ENCODE results near the gene SLC1A3. TPM values are rescaled to one million over a fixed set of nuclear protein-coding genes. Genes with fewer than 3 reads are reported as not detected.

Gene SLC1A3
- polyA plus RNA-seq, 6 donors from 2014 or later = 0.07 TPM; not detected in 5

DNA sequence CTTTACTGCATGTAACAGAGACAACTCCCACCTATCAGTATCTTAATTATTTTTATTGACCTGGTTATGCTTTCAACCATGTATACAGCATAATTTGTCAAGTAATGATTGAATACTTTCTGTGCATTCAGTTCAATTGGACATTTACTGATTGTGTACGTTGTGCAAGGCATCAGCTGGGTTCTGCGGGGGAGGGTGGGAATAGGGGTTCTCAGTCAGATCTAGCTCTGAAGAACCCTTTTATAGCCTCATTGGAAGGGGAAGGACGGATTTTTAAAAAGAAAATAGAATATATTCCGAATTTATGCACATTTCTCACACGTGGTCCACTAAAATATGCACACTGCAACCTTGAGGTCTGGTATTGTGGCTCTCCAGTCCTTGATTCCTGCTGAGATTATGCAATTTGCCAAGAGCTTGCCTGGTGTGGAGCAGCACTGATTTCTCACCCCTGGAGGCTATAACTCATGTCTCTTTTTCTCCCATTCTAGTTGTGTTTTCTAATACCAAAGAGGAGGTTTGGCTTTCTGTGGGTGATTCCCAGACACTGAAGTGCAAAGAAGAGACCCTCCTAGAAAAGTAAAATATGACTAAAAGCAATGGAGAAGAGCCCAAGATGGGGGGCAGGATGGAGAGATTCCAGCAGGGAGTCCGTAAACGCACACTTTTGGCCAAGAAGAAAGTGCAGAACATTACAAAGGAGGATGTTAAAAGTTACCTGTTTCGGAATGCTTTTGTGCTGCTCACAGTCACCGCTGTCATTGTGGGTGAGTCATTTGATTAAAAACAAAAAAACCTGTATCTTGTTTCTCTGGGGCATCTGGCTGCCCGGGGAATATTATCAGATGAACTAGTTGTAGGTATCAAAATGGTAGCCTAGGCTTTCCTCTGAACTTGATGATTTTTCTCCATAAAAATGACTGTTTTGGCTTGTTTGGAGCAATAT lies 1.7 kb downstream of the SLC1A3 start:
- ATAC-seq (ENCODE audit: low read depth in 2 of 2) (no peak), DNase-seq (no peak)
- H3K36me3 Mint-ChIP-seq = peaks cover 0 to 8% of the 10 kb centered on the region in 2 donors
- H3K9me3 Mint-ChIP-seq = peaks cover 0 to 10% (median 3%) of the 10 kb centered on the region in 7 donors
- peaks cover 12 to 14% (median 14%) of the 10 kb centered on the region in 3 donors for H3K4me1 Mint-ChIP-seq
- H3K27me3 Mint-ChIP-seq = peaks cover 31 to 56% (median 52%) of the 10 kb centered on the region in 3 donors
- H3K27ac Mint-ChIP-seq = no peak overlapping the region
- H3K4me3 Mint-ChIP-seq = no peak overlapping the region

DNA sequence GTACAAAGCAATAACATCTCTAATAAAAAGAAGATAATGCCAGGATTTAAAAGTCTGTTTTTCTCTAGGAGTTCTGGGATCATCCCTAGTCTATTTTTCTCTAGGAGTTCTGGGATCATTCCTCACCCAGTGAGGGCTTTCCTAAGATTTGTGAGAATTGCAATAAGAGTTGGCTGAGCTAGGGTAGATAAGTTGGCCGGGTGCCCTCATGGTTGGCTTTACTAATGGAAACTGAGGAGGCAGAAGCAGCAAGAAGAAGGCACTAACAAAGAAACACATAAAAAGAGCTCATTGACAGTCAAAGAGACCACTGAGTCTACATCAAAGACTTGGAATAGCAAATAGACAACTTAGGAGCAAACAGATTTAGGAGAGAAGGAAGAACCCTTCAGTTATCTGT lies 4.2 kb downstream of the SLC1A3 start:
- Mint-ChIP-seq H3K27ac (no peak overlapping the region), H3K4me3 (no peak overlapping the region), H3K4me1 (peaks cover 12 to 14% (median 14%) of the 10 kb centered on the region in 3 donors), H3K36me3 (peaks cover 0 to 8% of the 10 kb centered on the region in 2 donors), H3K9me3 (peaks cover 0 to 10% (median 3%) of the 10 kb centered on the region in 7 donors), H3K27me3 (peaks cover 27 to 42% (median 32%) of the 10 kb centered on the region in 3 donors)
- DNase-seq (no peak), ATAC-seq (ENCODE audit: low read depth in 2 of 2) (no peak)

DNA sequence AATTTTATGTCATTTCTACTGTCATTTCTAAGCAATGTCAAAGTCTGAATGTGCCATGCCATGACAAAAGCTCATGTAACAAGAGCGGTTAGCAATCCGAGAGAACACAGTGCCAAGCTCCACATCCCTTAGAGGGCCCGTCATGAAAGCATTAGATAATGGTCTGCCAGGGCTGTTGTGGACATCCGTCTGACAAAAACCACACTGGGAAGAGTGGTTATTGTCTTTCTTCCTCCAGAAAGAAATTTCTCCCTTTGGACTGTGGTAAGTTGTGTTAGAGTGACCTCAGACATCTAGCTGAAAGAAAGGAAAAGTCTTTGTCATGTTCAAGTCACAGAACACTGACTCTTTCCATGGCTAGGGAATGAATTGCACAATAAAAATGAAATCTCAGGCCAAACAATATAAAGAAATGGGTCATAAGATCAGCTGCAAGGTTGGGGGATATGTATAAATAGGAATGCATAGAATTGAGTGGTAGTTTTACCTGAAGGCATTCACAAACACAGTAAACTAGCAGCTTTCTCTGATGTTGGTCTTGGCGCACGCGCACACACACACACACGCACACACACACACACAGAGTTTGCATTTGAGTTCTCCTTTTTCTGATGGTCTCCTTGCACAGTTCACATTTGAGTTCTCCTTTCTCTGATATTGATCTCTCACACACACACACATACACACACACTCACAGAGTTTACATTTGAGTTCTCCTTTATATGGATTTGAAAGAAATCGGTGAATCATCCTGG lies 5.3 kb downstream of the SLC1A3 start:
- DNase-seq = no peak
- H3K27ac Mint-ChIP-seq = no peak overlapping the region
- H3K4me1 Mint-ChIP-seq = peaks cover 7% of the 10 kb centered on the region in 3 donors
- peaks cover 0 to 10% (median 3%) of the 10 kb centered on the region in 7 donors for H3K9me3 Mint-ChIP-seq
- no peak for ATAC-seq (ENCODE audit: low read depth in 2 of 2)
- peaks cover 0 to 8% of the 10 kb centered on the region in 2 donors for H3K36me3 Mint-ChIP-seq
- H3K27me3 Mint-ChIP-seq = peaks cover 17 to 34% (median 25%) of the 10 kb centered on the region in 3 donors
- no peak overlapping the region for H3K4me3 Mint-ChIP-seq

DNA sequence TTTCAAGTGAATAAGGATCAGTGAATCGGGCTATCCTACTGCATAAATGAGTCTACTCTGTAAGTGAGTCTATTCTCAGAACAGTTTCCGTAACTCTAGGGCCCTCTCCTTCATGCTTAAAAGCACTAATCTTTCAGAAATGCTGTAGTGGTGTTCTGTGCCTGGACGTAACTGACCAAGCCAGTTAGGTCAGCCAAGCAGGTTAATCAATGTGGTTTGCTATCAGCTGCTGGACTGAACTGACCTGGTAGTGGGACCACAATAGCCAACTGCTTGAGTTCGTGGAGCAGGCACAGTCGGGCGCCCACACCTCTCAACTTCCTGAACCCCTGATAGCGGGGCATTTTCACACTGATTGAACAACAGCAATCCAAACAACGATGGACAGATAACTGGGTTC lies 6.8 kb downstream of the SLC1A3 start:
- Mint-ChIP-seq H3K4me3 (no peak overlapping the region), H3K27ac (peak overlapping the region in 1 of 6 donors; percentile 28), H3K4me1 (no peaks in the 10 kb centered on the region), H3K36me3 (peaks cover 0 to 8% of the 10 kb centered on the region in 2 donors), H3K9me3 (peaks cover 0 to 10% (median 3%) of the 10 kb centered on the region in 7 donors), H3K27me3 (peaks cover 15 to 23% (median 15%) of the 10 kb centered on the region in 3 donors)
- DNase-seq = no peak
- no peak for ATAC-seq (ENCODE audit: low read depth in 2 of 2)

DNA sequence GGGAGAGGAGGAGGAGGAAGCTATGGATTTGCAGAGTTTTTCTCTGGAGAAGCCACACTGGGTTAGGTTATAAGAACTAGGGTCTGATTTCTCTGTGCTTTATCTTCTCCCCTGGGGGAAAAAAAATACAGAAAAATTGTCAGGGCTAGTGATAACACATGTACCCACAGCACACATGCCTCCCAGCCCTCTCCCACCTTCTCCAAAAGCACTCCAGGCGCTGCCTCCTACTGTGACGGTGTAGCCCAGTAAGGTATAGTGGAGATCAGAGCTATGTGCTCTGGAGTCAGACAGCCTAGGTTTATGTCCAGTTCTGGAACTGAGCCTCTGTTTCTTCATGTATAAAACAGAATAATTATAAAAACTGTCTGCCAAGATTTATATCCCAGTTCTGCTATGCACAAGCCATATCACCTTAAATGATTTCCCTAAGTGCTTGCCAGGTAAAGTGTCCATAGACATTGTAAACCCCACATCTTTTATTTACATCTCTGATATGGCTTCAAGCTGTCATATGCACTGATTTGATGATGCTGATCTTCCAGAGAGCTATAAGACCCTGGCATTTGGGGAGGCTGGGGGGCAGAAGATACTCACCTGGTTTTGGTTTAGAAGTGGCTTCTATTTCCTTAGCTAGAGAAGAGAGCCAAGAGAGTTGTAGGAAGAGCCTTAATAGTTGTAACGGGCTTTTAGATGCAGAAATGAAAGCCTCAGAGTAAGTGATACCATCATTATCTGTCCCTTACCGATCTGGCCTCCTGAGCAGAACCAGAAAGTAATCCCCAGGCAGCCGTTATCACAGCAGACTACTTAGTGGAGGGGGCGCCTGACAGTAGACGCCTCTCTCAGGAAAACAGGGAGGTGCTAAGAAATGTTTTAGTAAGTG lies 7.6 kb downstream of the SLC1A3 start:
- Mint-ChIP-seq H3K27me3 (peaks cover 12 to 19% (median 15%) of the 10 kb centered on the region in 3 donors), H3K36me3 (peaks cover 0 to 8% of the 10 kb centered on the region in 2 donors), H3K4me3 (no peak overlapping the region), H3K27ac (no peak overlapping the region), H3K9me3 (peaks cover 0 to 10% (median 3%) of the 10 kb centered on the region in 7 donors), H3K4me1 (no peaks in the 10 kb centered on the region)
- ATAC-seq (ENCODE audit: low read depth in 2 of 2) (no peak), DNase-seq (no peak)

DNA sequence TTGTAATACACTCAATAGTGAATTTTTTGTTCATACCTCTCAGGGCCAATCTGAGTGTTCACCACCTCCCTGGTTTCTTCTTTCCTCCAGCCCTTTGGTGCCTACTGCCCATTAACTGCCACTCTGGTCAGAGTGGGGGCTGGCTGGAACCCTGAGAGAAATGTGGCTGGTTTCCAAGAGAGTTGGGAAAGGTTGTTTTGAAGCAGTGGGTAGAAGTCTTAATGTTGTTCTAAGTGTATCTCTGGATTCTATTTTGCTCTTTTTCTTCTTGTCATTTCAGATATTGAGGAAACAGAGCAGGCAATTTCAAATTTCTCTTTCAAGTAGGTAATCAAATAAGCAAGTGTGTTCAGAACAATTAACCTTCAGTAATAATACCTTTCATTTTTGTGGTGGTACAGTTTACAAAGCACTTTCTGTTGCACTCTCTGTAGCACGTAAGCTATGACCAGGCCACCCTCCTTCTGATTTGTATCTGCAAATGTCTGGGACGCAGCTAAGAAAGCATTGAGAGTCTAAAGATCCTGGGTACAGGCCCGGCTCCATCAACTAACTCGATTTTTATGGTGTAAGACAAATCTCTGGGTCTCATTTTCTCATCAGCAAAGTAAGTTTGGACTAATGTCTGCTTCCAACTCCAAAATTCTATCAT lies 8.4 kb downstream of the SLC1A3 start:
- H3K9me3 Mint-ChIP-seq = peaks cover 0 to 10% (median 3%) of the 10 kb centered on the region in 7 donors
- no peak overlapping the region for H3K27ac Mint-ChIP-seq
- no peak for ATAC-seq (ENCODE audit: low read depth in 2 of 2)
- DNase-seq = no peak
- H3K36me3 Mint-ChIP-seq = peaks cover 0 to 8% of the 10 kb centered on the region in 2 donors
- H3K27me3 Mint-ChIP-seq = peaks cover 10 to 19% (median 12%) of the 10 kb centered on the region in 3 donors
- H3K4me3 Mint-ChIP-seq = no peak overlapping the region
- no peaks in the 10 kb centered on the region for H3K4me1 Mint-ChIP-seq

DNA sequence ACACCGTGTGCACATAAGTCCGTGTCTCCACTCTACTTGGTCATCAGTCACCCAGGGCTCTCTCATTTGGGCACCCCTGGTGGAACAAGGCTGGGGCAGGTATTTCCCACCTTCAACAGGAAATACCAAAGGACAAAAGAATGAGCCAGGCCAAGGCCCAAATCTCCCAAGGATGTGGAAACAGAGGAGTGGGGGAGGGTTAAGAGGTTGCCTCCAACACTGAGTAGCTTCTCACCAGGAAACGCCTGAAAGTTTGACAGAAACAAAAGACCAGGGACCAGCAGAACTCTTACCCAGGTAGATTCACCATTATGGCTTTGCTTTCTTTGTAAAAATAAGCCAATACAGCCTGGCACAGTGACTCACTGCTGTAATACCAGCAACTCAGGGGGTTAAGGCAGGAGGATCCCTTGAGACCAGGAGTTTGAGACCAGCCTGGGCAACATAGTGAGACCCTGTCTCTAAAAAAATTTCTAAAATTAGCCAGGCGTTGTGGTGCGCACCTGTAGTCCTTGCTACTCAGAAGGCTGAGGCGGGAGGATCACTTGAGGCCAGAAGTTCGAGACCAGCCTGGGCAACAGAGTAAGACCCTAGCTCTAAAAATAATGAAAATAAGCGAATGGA lies 12.7 kb downstream of the SLC1A3 start:
- DNase-seq = no peak
- Mint-ChIP-seq H3K4me1 (peaks cover 0 to 5% (median 0%) of the 10 kb centered on the region in 3 donors), H3K36me3 (no peaks in the 10 kb centered on the region), H3K9me3 (peaks cover 0 to 3% (median 0%) of the 10 kb centered on the region in 7 donors), H3K27me3 (peaks cover 4 to 14% (median 14%) of the 10 kb centered on the region in 3 donors), H3K4me3 (no peak overlapping the region), H3K27ac (peak overlapping the region in 1 of 6 donors; percentile 52)
- no peak for ATAC-seq (ENCODE audit: low read depth in 2 of 2)

DNA sequence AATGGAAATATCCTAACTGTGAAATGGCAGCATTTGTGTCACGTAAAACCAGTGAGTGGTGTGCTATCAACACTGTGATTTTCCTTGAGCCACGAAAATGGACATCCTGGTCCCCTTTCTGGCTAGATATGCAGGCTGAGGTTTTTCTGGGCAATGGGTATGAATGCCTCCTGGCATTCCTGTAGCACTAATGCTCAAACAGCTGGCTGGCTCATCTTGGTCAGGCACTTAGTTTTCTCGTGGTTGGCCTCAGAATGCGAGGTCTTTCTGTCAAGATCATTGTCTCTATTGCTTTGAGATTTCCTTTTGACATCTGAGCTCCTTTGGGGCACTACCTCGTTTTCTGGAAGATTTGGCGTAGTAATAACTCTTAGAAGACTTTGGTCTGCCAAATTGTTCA lies 15.6 kb downstream of the SLC1A3 start:
- peaks cover 0 to 7% (median 0%) of the 10 kb centered on the region in 3 donors for H3K4me1 Mint-ChIP-seq
- H3K4me3 Mint-ChIP-seq = no peak overlapping the region
- H3K36me3 Mint-ChIP-seq = no peaks in the 10 kb centered on the region
- peaks cover 0 to 3% (median 0%) of the 10 kb centered on the region in 7 donors for H3K9me3 Mint-ChIP-seq
- no peak overlapping the region for H3K27ac Mint-ChIP-seq
- no peak for ATAC-seq (ENCODE audit: low read depth in 2 of 2)
- peaks cover 14 to 18% (median 15%) of the 10 kb centered on the region in 3 donors for H3K27me3 Mint-ChIP-seq
- no peak for DNase-seq

DNA sequence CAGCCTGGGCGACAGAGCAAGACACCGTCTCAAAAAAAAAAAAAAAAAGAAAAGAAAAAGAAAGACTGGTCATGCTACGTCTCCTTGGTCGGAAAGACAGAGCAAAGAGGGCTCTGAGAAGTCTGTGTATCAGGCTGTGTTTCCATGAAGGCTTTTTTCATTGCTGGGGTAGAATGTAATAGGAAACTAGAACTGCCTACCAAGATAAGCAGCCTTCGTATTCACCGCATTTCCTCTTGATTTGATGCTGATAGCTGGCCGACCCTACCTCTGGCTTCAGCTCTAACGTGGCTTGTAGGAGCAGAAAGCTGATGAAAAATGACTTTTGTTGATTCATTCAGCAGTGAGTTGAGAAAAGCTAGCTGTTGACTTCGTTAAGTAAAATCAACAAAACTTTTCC lies 17.4 kb downstream of the SLC1A3 start:
- Mint-ChIP-seq H3K36me3 (no peaks in the 10 kb centered on the region), H3K4me1 (peaks cover 0 to 7% (median 0%) of the 10 kb centered on the region in 3 donors), H3K4me3 (peak overlapping the region in 1 of 8 donors; percentile 45), H3K27me3 (peaks cover 14 to 18% (median 15%) of the 10 kb centered on the region in 3 donors), H3K27ac (no peak overlapping the region), H3K9me3 (peaks cover 0 to 3% (median 0%) of the 10 kb centered on the region in 7 donors)
- DNase-seq (no peak), ATAC-seq (ENCODE audit: low read depth in 2 of 2) (no peak)

DNA sequence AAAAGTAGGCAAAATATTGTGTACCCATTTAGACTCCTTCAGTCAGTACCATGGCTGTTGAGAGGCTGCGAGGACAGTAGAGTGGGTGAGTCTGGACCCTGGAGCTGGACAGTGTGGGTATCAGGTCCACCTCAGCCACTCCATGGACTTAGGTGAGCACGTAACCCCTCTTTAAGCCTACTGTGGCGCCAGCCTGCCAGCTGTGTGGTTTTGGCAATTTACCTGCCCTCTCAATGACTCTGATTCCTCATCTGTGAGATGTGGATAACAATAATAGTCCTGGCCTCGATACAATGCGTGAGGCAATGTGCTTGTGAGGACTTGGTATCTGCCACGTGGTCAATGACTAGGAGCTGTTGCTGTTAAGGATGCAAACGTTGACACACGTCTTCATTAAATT lies 17.9 kb downstream of the SLC1A3 start:
- peaks cover 14 to 18% (median 15%) of the 10 kb centered on the region in 3 donors for H3K27me3 Mint-ChIP-seq
- H3K4me1 Mint-ChIP-seq = peaks cover 0 to 7% (median 0%) of the 10 kb centered on the region in 3 donors
- no peak for DNase-seq
- peaks cover 0 to 3% (median 0%) of the 10 kb centered on the region in 7 donors for H3K9me3 Mint-ChIP-seq
- H3K36me3 Mint-ChIP-seq = no peaks in the 10 kb centered on the region
- H3K4me3 Mint-ChIP-seq = peak overlapping the region in 1 of 8 donors; percentile 12
- no peak overlapping the region for H3K27ac Mint-ChIP-seq
- ATAC-seq (ENCODE audit: low read depth in 2 of 2) = no peak

DNA sequence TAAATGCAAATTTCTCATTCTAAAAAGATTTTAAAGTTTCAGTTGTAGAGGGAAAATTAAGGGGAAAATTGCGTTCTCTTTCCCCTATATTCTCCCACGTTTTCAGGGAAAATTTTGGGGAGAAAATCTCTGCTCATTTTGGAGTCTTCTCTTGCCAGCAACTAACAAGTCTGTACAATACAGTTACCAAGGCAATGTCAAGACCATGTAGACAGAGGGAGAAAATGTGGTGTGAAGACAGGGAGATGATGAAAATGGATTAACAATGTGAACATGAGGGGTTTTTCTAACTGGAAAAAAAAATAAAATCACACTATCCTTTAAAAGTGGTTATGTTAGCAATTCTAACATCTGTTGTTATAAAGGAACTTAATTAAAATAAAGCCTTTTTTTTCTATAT lies 22.3 kb downstream of the SLC1A3 start:
- Mint-ChIP-seq H3K4me1 (peaks cover 0 to 2% (median 0%) of the 10 kb centered on the region in 3 donors), H3K27ac (no peak overlapping the region), H3K27me3 (peaks cover 11 to 33% (median 23%) of the 10 kb centered on the region in 3 donors)

DNA sequence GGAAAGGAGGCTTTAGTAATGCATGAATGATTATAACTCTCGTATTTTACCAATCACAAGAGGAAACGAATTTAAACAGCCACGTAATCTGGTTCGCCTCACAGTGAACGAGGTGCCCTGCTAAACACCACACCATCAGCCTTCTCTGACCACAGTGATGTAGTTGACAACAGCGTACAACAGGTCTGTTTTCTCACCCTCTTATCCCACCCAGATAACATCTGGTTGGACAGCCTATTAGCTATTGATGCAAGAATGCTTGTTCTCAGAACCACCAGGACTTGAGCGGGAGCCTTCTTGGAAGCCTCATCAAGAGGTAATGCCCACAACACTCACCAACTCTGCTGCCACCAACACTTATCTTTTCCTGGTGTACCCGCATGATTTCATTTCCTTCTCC lies 23.3 kb downstream of the SLC1A3 start:
- no peak overlapping the region for H3K4me3 Mint-ChIP-seq
- H3K36me3 Mint-ChIP-seq = no peaks in the 10 kb centered on the region
- H3K9me3 Mint-ChIP-seq = no peaks in the 10 kb centered on the region
- H3K27me3 Mint-ChIP-seq = peaks cover 8 to 25% (median 17%) of the 10 kb centered on the region in 3 donors
- peak overlapping the region in 1 of 6 donors; percentile 9 for H3K27ac Mint-ChIP-seq
- ATAC-seq (ENCODE audit: low read depth in 2 of 2) (no peak), DNase-seq (no peak)
- H3K4me1 Mint-ChIP-seq = no peaks in the 10 kb centered on the region

More for the DNA sequence above, 22.3 kb downstream of the SLC1A3 start:
- Mint-ChIP-seq H3K4me3 (no peak overlapping the region), H3K9me3 (peaks cover 0 to 3% (median 0%) of the 10 kb centered on the region in 7 donors), H3K36me3 (no peaks in the 10 kb centered on the region)
- DNase-seq = no peak
- no peak for ATAC-seq (ENCODE audit: low read depth in 2 of 2)

Measured in naive B cell (primary cell).